Activated T-cell treated with anti-CD3 and anti-CD28 coated beads, Interleukin-2, amount 50 U/mL, for 72 hours (primary cell): ENCODE measurements around the gene TMEM121. TPM values are rescaled to one million over a fixed set of nuclear protein-coding genes. Genes with fewer than 3 reads are reported as not detected.
"Not testable (repeated sequence)": the region's sequence is repeated elsewhere in the genome, so short reads cannot be mapped to it uniquely, and the experiment has no call there.

Experiments
- ATAC-seq, 2 donors: fragments of 150-1000 bp; cut with Tn5 transposase; replicated peaks in 1 of 2; 2 replicates each; pipeline ENCODE4 v1.10.0; 2021; ENCODE audit warnings: moderate library complexity in 2 of 2, mild to moderate bottlenecking in 1 of 2
- DNase-seq, 2 donors: peaks; one replicate each; pipeline ENCODE4 v3.0.0; 2021 to 2022; ENCODE audit warnings: mixed read lengths in 1 of 2
- H3K27ac Mint-ChIP-seq: one replicate; pipeline ENCODE4 v1.8.0; 2022; ENCODE audit warnings: mild to moderate bottlenecking, moderate library complexity, mixed read lengths
- H3K27me3 Mint-ChIP-seq: one replicate; pipeline ENCODE4 v1.8.0; 2022; ENCODE audit warnings: low read depth, mixed read lengths
- H3K36me3 Mint-ChIP-seq, 2 donors: one replicate each; pipeline ENCODE4 v1.8.0; 2022; ENCODE audit warnings: mixed read lengths in 2 of 2, mild to moderate bottlenecking in 1 of 2; ENCODE audit not compliant: insufficient read depth in 2 of 2
- H3K4me1 Mint-ChIP-seq: one replicate; pipeline ENCODE4 v1.8.0; 2022; ENCODE audit warnings: low read depth, mixed read lengths
- H3K4me3 Mint-ChIP-seq, 2 donors: one replicate each; pipeline ENCODE4 v1.8.0; 2022; ENCODE audit warnings: mild to moderate bottlenecking in 2 of 2, mixed read lengths in 2 of 2, moderate library complexity in 2 of 2
- H3K9me3 Mint-ChIP-seq, 2 donors: one replicate each; pipeline ENCODE4 v1.8.0; 2022; ENCODE audit warnings: mixed read lengths in 2 of 2
- total RNA-seq, 2 donors: library from RNA; stranded (reverse); gene quantifications; one replicate each; pipeline ENCODE4 v1.2.3, GENCODE V29; 2022

The TMEM121 gene
- total RNA-seq, 2 donors from 2014 or later: 6.3 to 7.9 TPM

GRCh38 chr14:105572063-105572462 lies 45.7 kb downstream of the TMEM121 start:
- not testable (repeated sequence) for H3K27me3 Mint-ChIP-seq, H3K27ac Mint-ChIP-seq, H3K4me3 Mint-ChIP-seq, DNase-seq, ATAC-seq, H3K36me3 Mint-ChIP-seq, H3K4me1 Mint-ChIP-seq
- peaks cover 18 to 25% of the 10 kb centered on the region in 2 donors for H3K9me3 Mint-ChIP-seq

GRCh38 chr14:105573841-105574240 lies 47.5 kb downstream of the TMEM121 start:
- H3K4me1 Mint-ChIP-seq, H3K27ac Mint-ChIP-seq, H3K4me3 Mint-ChIP-seq, H3K27me3 Mint-ChIP-seq, H3K36me3 Mint-ChIP-seq, ATAC-seq, DNase-seq: not testable (repeated sequence)
- peaks cover 17 to 21% of the 10 kb centered on the region in 2 donors for H3K9me3 Mint-ChIP-seq

- not testable (repeated sequence) for H3K4me3 Mint-ChIP-seq, H3K36me3 Mint-ChIP-seq, H3K4me1 Mint-ChIP-seq
Observed at GRCh38 chr14:105574411-105574810, 48.0 kb downstream of the TMEM121 start.

GRCh38 chr14:105575016-105575700 lies 48.8 kb downstream of the TMEM121 start:
- H3K4me1 Mint-ChIP-seq, H3K27ac Mint-ChIP-seq, H3K27me3 Mint-ChIP-seq, DNase-seq, H3K4me3 Mint-ChIP-seq, H3K36me3 Mint-ChIP-seq, H3K9me3 Mint-ChIP-seq: not testable (repeated sequence)
- ATAC-seq: peak; percentile 69 to 75

More at GRCh38 chr14:105574411-105574810, 48.0 kb downstream of the TMEM121 start:
- H3K9me3 Mint-ChIP-seq: peaks cover 14 to 15% of the 10 kb centered on the region in 2 donors
- not testable (repeated sequence) for DNase-seq, ATAC-seq, H3K27me3 Mint-ChIP-seq, H3K27ac Mint-ChIP-seq

- Mint-ChIP-seq H3K9me3 (no peaks in the 10 kb centered on the region), H3K27me3 (no peaks in the 10 kb centered on the region), H3K27ac (peak overlapping the region; percentile 8), H3K36me3 (no peaks in the 10 kb centered on the region), H3K4me1 (no peaks in the 10 kb centered on the region), H3K4me3 (no peak overlapping the region)
- DNase-seq (no peak), ATAC-seq (no peak)
Observed at GRCh38 chr14:105576525-105577088, 50.2 kb downstream of the TMEM121 start.

- H3K9me3 Mint-ChIP-seq: no peaks in the 10 kb centered on the region
- DNase-seq: no peak
- no peaks in the 10 kb centered on the region for H3K36me3 Mint-ChIP-seq
- no peak overlapping the region for H3K27ac Mint-ChIP-seq
- ATAC-seq: no peak
- H3K4me1 Mint-ChIP-seq: no peaks in the 10 kb centered on the region
- no peaks in the 10 kb centered on the region for H3K27me3 Mint-ChIP-seq
- no peak overlapping the region for H3K4me3 Mint-ChIP-seq
Observed at GRCh38 chr14:105577314-105577861, 51.0 kb downstream of the TMEM121 start.

- H3K36me3 Mint-ChIP-seq: no peaks in the 10 kb centered on the region
- H3K27me3 Mint-ChIP-seq: no peaks in the 10 kb centered on the region
- H3K27ac Mint-ChIP-seq: no peak overlapping the region
- no peaks in the 10 kb centered on the region for H3K9me3 Mint-ChIP-seq
- DNase-seq (no peak), ATAC-seq (no peak)
- H3K4me1 Mint-ChIP-seq: no peaks in the 10 kb centered on the region
- H3K4me3 Mint-ChIP-seq: no peak overlapping the region
Observed at GRCh38 chr14:105578070-105578469, 51.7 kb downstream of the TMEM121 start.

- not testable (repeated sequence) for H3K4me1 Mint-ChIP-seq, DNase-seq, H3K9me3 Mint-ChIP-seq, H3K27me3 Mint-ChIP-seq, H3K4me3 Mint-ChIP-seq, H3K36me3 Mint-ChIP-seq, ATAC-seq, H3K27ac Mint-ChIP-seq
Observed at GRCh38 chr14:105579221-105579620, 52.8 kb downstream of the TMEM121 start.

Other genes with a start within 250 kb of the TMEM121 start
- 10 to 100 TPM; 31.3 to 34.5 TPM for gene BRF1, start 225.6 kb upstream of the TMEM121 start, total RNA-seq
- 10 to 100 TPM; 36.5 to 44.9 TPM for gene PACS2, start 211.8 kb upstream of the TMEM121 start, total RNA-seq
- gene TEX22, start 128.0 kb upstream of the TMEM121 start, total RNA-seq: 1 to 10 TPM; 1.8 to 3.3 TPM
- 100 to 1,000 TPM; 125 to 140 TPM for gene MTA1, start 106.8 kb upstream of the TMEM121 start, total RNA-seq
- gene CRIP2, start 51.8 kb upstream of the TMEM121 start, total RNA-seq: 1 to 10 TPM; 1.1 to 1.3 TPM
- 100 to 1,000 TPM; 146 to 174 TPM for gene CRIP1, start 39.7 kb upstream of the TMEM121 start, total RNA-seq
- 10 to 100 TPM; 33.0 to 36.9 TPM for gene TEDC1, start 35.3 kb upstream of the TMEM121 start, total RNA-seq